GM18499 (cell line): ENCODE results near the gene RAB1A.

Experiments used
- ATAC-seq: cut with Tn5 transposase; IDR thresholded peaks from one replicate; pipeline ENCODE4 v1.9.1; 2021; ENCODE audit warnings: moderate number of reproducible peaks; ENCODE audit not compliant: insufficient read depth, unreplicated experiment

Gene RAB1A

DNA sequence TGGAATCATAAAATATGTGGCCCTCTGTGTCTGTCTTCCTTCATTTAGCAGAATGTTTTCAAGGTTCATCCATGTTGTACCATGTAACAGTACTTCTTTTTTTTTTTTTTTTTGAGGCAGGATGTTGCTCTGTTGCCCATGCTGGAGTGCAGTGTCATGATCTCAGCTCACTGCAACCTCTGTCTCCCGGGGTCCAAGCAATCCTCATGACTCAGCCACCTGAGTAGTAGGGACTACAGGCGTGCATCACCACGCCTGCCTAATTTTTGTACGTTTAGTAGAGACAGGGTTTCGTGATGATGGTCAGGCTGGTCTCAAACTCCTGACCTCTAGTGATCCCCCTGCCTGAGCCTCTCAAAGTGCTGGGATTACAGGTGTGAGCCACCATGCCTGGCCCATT, 31.2 kb downstream of the RAB1A start:
- ATAC-seq, result no peak

- ATAC-seq, result no peak
These were observed 32.1 kb downstream of the RAB1A start for GRCh38 chr2:65097844-65098243.

DNA sequence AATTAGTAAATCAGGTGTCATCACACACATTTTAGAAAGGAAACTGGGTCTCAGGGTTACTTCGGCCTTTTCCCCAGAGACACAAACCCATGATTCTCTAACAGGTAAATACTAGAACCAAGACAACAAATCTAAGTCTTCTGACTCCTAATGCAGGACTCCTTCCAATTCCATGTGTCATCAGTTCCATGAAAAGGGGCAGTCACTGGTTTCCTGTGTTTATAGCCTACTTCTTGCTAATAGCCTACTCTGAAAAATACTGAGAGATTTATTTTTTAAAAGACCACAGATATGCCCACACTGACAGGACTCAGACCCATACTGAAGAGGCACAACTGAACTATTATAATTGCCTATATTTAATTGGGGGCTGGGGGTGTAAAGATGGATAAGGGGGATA, 33.0 kb downstream of the RAB1A start:
- ATAC-seq, result no peak

GRCh38 chr2:65093211-65093610, 36.7 kb downstream of the RAB1A start:
- ATAC-seq, result no peak

- no peak for ATAC-seq
These were observed 37.1 kb downstream of the RAB1A start for GRCh38 chr2:65092791-65093190.

- no peak for ATAC-seq
These were observed 44.8 kb downstream of the RAB1A start for GRCh38 chr2:65085148-65085547.

GRCh38 chr2:65081232-65081685, 48.6 kb downstream of the RAB1A start:
- ATAC-seq, result no peak

- no peak for ATAC-seq
These were observed 50.9 kb downstream of the RAB1A start for GRCh38 chr2:65079017-65079416.

DNA sequence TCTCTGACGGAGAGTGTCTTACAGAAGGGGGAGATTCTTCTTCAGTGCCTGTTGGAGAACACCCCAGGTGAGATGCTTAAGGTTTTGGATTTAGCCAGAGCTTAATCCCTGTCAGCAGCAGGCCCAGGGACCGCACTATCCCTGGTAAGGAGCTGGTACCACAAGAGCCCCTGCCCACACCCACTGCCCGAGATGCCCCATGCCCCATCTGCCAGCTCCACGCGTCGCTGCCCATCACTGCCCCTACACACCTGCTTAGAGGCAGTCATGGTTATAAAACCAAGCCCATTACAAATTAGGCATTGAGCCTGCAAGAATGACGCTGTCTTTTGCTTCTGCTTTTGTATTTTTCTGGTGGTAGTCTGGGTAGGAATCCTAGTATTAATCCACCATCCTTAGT, 52.0 kb downstream of the RAB1A start:
- no peak for ATAC-seq

DNA sequence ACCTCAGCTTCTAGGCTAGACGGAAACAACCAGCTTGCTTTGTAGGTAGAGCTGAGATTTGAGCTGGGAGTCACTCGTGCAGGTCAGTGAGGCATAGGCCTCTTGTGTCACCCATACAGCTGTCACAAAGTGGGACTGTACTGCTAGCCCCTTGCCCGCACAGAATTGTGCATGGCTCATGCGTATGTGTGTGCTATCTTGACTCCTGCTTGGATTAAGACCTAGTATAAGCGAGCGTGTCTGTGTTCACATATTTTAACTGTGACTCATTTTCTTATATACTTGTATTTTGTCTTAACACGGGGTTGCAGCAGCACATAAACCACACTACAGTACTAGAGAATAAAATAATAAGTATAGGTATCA, 53.6 kb downstream of the RAB1A start:
- ATAC-seq, result no peak

- no peak for ATAC-seq
These were observed 54.1 kb downstream of the RAB1A start for GRCh38 chr2:65075605-65076344.

GRCh38 chr2:65075176-65075575, 54.7 kb downstream of the RAB1A start:
- no peak for ATAC-seq

DNA sequence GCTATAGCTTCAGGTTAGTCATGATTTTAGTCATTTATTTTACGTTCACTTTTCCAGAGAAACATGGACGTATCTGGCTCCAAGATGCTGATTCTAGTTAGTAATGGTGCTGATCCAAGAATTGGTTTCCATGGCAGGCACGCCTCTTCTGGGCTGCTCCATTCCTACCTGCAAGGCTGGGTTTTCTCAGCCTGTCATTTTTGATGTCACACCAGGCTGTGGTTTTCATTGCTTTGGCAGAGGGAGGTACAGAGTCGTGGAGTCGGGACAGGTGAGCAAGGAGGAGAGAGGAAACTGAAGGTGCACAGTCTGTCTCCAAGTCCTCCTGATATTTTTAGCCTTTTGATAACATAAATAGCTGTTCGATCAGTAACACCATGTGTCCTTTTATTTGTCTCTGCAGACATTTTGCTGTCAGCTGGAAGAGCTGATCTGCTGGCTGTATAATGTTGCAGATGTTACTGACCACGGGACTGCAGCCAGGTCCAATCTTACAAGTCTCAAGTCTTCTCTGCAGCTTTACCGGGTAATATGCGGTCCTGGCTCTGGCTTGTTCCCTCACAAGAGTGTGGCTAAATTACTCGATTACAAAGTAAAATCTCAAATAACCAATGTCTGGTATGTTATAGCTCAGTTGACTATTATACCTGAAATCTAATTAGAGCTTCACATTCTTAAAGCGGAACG, 55.9 kb downstream of the RAB1A start:
- ATAC-seq, result no peak

DNA sequence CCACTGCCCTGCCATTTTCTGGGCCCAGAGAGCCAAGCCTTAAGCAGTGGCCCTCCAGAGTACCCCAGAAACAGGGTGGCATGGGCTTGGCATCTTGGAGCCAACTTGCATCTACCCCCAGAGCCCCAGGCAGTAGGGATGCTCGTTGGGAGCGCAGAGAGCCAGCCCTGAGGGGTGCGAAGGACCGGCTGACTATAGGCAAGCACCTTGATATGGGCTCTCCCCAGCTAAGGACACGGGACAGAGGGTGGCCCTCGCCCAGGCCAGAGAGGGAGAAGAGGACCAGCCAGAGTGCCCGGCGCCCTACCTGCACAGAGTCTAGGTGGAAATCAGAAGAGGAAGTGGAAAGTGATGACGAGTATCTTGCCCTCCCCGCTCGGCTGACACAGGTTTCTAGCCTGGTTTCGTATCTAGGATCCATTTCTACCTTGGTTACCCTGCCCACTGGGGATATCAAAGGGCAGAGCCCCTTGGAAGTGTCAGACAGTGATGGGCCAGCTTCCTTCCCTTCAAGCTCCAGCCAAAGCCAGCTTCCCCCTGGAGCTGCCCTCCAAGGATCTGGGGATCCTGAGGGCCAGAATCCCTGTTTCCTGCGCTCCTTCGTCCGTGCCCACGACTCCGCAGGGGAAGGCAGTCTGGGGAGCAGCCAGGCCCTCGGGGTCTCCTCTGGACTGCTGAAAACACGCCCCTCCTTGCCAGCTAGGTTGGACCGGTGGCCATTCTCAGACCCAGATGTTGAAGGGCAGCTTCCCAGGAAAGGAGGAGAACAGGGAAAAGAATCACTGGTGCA, 57.5 kb downstream of the RAB1A start:
- ATAC-seq, result peak; percentile 45

DNA sequence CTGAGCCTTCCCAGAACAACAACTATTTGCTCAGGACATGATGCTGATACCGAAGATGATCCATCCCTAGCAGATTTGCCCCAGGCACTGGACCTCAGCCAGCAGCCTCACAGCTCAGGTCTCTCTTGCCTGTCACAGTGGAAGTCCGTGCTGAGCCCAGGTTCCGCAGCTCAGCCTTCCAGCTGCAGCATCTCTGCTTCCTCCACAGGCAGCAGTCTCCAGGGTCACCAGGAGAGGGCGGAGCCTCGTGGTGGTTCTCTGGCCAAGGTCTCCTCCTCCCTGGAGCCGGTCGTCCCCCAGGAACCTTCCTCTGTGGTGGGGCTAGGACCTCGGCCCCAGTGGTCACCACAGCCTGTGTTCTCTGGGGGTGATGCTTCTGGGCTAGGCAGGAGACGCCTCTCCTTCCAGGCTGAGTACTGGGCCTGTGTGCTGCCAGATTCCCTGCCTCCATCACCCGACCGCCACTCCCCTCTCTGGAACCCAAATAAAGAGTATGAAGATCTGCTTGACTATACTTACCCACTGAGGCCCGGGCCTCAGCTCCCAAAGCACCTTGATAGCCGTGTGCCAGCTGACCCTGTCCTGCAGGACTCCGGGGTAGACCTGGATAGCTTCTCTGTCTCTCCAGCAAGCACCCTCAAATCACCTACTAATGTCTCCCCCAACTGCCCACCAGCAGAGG, 58.3 kb downstream of the RAB1A start:
- no peak for ATAC-seq

DNA sequence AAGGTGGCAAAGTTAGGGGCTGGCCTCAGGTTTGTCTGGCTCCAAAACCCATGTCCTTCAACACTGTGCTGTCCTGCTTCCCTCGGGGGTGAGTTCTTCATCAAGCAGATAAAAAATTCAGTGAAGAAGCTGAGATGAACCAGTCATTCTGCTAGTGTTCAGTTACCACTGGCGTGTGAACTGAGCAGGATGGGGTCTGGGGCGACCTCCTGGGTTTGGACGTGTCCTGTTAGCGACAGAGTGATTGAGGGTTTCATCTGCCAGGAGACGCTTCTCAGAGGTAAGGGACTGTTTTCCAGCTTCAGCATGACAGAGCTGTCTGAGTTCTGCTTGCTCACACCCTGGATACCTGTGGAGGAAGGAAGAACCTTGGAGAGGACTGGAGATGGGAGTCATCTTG, 59.0 kb downstream of the RAB1A start:
- no peak for ATAC-seq

DNA sequence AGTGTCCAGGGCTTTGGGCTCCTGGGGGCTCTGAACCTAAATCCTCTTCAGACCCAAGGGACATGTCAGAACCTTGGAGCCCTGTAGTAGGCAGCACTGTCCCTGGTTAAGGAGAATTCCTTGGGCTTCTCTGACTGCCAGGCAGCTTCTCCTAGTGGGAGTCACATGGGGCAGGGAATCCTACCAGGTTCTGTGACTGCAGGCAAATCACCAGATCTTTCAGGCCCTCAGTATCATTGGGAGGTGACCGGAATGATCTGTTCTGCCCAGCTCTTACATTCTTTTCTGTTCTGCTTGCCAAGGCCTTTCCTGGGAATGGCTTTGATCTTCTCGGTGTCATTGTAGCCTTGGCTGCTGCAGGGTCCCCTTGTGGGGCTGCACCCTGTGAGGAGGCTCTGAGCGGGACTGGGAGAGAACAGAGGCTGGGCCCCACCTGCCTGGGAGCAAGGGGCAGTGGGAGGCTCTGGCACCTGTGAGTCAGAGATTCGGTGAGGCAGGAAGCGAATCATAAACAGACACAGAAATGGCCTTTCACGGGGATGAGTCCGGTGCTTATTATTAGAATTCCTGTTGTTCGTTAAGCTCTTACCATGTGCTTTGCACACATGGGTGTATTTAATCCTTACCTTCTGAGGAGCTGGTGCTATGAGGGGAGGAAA, 59.6 kb downstream of the RAB1A start:
- no peak for ATAC-seq

- no peak for ATAC-seq
These were observed 60.5 kb downstream of the RAB1A start for GRCh38 chr2:65069439-65069824.

GRCh38 chr2:65067806-65068553, 61.9 kb downstream of the RAB1A start:
- no peak for ATAC-seq
